ENCODE results near the gene AMZ1.

Gene AMZ1, protein sequence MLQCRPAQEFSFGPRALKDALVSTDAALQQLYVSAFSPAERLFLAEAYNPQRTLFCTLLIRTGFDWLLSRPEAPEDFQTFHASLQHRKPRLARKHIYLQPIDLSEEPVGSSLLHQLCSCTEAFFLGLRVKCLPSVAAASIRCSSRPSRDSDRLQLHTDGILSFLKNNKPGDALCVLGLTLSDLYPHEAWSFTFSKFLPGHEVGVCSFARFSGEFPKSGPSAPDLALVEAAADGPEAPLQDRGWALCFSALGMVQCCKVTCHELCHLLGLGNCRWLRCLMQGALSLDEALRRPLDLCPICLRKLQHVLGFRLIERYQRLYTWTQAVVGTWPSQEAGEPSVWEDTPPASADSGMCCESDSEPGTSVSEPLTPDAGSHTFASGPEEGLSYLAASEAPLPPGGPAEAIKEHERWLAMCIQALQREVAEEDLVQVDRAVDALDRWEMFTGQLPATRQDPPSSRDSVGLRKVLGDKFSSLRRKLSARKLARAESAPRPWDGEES

DNA sequence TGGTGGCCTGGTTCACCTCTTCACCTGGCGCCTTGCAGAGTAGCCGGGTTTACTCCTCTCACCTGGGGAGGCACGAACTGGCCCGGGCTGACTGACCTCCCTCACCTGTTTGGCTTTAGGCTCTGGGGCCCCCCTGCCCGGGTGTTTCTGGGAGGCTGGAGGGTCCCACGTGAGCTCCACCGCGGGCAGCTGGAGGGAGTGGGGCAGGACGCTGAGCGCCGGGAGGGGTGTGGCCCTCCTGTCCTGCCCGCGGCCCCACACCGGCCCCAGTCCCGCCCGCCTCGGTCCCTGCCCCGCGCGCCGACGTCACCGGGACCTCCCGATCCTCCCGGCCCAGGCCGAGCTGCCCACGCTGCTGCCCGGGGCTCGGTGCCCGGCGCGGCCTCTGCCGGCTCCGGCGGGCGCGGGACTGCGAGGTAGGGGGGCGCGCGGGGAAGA, at the start of gene AMZ1:
TSS of gene AMZ1 (plus strand) at position 322 of the 438 bp plus-strand sequence. CDS start 12,250 bp downstream, outside the sequence.
- DNase-seq: no peak

DNA sequence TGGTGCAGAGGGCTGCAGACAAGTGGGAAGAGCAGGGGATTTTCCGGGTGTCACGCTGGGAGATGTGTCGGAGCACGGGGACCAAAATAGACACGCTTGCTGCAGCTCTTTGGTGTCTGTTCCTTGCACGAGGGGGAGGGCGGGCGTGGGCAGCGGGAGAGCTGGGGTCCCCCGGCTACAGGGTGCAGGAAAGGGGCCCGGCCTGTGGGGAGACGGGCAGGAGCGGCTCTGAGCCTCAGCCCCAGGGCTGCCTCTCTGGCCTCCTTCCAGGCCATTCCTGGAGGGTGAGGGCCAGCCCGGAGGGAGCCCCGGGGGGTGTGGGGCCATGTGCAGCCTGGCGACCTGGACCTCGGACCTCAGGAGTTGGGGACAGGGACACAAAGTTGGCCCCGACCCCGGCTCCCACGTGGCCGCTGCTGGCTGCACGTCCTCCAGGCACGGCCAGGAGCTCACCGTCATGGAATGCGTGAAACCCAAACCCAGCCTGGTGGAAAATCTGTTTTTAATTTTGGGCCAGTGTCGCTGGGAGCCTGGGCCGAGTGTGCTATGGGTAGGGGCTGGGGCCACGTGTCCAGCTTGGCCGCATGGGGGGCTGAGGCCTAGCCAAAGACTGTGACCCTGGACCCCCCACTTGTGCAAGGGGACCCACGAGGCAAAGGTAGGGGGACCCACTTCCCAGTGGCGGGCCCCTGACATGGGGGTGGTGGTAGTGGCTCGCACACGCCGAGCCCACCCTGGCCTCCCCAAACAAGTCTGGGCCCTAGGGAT, 49.6 kb upstream of the AMZ1 start:
- DNase-seq: no peak

DNA sequence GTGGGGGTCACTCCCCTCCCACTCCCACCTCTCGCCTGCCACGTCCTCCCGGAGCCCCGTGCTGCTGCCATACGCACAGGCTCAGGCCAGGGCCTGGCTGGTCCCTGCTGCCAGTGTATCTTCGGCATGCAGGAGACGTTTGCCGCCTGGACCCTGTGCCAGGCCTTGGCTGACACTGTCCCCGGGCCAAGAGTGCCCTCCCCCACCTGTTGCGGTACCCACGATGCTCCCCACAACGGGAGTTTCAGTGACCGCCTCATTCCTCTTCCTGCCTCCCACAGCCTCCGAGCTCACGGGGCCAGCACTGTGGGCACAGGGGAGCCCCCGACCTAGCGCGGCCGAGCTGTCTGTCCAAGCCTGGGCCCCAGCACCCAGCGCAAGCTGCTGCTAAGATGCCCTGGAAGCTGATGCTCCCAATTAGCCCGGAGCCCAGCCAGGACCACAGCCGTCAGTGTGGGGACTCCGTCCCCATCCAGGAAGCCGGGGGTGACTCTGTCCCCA, 48.8 kb upstream of the AMZ1 start:
- DNase-seq: no peak

DNA sequence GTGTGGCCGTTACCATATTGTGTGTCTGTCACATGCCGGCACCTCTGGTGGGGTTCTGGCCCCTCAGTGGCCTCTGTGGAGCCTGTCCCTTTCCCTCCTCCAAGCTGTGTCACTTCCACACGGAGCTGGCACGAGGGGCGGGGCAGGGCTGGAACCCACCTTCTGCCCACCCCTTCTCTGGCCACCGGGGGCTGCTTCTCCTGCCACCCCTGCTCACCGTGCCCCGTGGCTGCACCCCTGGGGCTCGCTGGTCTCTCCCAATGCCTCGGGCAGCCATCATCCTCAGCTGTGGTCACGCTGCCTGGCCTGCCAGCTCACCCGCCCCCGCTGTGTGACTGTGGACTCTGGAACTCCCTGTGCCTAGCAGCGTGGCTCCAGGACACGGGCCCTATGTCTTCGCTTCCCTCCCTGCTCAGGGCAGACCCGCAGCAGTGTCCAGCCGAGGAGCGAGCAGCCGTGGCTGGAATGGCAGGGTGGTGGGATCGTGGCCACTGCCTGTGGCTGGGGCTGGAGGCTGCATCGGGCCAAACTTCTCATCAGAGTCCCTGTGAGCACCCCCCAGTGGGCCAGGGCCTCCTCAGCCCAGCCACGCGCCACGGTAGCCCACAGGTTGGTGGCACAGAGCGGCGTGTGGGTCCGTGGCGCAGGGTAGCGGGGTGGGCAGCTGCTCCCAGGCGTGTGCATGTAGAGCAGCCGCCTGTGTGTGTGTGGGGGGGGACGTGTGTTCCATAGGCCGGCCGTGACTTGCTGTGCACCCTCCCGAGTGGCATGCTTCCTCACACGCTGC, 48.1 kb upstream of the AMZ1 start:
- no peak for DNase-seq

DNA sequence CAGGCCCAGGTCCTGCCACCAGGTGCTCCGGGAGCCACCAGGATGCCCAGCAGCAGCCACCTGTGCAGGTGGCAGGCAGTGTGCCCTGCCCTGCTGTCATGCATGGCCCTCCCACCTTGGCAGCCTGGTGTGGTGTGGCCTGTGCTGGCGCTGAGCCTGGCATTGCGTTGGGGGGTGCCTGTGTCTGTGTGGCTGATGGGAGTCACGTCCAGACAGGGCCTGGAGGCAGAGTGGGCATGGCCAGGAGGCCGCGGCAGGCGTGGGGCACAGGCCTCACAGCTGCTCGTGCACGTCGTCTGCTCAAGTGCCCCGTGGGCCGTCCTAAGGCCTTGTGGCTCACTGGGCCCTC, 47.5 kb upstream of the AMZ1 start:
- DNase-seq: no peak

DNA sequence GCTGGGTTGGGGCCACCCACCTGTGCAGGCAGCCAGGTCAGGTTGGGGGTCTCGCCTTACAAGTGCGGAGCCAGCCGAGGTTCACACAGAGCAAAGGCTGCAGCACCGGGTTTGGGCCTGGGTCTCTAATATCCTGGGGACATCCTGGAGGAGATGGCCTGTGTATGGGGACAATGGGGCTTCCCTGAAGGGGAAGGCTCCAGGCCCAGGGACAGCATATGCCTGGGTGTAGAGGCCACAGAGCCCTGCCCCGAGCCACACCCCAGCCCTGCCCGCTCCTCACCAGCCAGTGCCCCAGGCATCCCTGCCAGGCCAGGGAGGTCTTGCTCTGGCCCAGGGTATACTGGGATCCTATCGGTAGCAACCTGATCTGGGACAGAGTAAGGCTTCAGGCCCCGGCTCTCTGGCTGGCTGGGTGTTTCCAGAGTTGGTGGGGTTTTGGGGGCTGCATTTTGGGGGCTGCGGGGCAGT, 47.1 kb upstream of the AMZ1 start:
- DNase-seq: no peak

DNA sequence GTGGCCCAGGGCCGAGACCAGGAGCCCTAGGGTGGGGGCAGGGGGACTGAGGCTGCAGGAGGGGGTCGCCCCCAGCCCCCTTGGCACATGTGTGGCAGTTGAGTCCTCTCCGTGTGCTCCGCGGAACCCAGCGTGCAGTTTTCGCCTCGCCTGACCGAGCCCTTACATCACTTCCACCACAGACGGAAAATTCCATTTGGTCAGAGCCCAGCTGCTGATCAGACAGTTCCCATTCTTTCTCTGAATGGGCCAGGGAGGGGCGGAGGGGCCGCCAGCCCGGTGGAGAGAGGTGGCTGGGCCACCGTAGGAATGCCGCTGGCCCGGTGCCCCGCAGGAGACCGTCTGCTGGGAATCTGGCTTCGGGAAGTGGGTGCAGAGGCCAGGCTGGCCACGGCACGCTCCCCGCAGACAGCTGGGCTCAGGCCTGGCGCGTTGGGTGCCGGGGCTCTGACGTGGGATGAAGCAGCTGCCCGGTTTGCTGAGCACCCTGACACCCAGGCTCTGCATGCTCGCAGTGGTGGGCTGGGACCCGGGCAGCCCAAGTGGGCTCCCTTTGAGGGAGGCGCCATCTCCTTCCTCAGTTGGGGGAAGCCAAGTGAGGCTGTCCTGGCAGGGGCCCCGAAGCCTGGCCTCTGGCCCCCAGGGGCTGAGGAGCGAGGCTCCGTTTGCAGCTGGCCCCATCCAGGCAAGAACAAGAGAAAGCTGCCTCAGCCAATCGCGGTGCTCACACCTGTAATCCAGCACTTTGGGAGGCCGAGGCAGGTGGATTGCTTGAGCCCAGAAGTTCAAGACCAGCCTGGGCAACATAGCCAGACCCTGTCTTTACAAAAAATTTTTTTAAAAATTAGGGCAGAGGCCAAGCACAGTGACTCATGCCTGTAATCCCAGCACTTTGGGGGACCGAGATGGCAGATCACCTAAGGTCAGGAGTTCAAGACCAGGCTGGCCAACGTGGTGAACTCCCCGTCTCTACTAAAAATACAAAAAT, 46.3 kb upstream of the AMZ1 start:
- DNase-seq: no peak

DNA sequence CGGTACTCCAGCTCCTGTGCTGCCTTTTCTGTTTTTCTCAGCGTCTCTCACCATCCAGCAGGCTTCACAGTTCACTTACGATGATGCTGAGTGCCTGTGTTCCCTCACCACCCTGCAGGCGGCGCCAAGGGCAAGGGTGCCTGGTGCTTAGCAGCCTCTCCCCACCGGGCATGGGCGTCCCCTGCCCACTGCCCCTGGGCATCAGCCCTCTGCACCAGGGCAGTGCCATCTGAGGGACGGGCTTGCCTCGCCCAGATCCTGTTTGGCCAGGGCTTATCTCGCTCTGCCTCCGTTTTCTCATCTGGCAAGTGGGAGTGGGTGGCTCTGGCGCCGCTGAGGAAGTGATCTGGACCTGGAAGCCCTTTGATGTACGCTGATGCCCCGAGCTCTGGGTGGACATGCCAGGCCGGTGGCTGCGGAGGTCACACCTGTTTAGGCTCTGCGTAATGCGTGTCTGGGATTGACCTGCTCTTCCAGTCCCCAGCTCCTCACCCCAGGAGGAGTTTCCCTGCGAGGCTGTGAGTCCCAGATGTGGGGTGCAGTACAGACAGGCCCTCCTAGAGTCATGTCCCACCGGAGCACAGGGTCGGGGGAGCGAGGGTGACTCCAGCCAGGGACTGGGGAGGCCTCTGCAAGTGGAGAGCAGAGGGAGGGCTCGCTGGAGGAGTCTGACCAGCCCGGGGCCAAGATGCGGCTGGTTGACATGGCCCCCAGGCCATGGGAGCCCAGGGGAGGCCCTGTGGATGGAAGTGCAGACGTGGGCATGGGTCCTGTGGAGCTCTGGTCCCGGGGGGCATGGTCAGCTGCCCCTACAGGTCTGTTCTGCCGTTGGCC, 44.4 kb upstream of the AMZ1 start:
- no peak for DNase-seq

DNA sequence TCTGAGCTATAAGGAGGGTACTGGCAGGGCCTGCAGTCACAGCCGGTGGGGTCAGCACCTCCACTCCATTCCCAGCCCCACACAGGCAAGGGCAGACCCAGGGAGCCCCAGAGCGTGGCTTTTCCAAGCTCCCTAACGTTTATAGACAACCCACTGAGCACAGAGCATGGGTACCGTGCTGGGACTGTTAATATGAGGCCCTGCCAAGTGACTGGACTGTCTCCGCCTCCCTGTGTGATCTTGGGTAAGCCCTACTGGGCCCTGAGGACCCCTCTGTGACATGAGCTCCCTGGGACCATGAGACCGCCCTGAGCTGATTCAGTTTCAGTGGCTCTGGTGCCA, 43.8 kb upstream of the AMZ1 start:
- DNase-seq: no peak

DNA sequence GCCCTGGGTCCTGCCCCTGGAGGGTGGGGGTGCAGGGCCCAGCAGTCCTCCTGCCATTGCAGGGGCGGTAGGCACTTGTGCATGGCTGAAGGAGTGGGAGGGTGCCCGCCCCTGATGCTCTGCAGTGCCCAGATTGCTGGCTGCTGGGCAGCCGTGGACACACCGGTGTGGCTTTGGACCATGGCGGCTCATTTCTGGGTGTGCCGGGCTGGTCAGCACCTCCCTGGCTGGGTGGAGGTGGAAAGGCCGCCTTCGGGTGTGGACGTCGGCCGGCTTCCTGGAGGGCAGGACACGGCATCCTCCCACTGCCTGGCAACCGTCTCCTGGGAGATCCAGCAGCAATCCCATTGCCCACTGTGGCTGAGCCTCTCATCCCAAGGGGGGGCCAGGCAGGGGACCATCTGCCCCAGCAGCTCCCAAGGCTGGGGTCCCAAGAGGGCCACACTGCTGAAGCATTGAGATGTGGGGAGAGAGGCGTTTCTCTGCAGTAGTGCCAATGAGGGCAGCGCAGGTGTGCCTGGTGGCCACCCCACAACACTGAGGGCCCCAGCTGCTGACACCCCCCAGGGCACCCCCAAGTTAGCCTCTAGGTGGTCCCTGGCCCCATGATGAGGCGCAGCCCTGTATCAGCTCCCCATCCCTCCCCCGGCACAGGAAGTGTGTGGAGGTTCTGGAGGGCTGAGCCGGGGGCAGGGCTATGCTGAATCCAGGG, 43.3 kb upstream of the AMZ1 start:
- no peak for DNase-seq

DNA sequence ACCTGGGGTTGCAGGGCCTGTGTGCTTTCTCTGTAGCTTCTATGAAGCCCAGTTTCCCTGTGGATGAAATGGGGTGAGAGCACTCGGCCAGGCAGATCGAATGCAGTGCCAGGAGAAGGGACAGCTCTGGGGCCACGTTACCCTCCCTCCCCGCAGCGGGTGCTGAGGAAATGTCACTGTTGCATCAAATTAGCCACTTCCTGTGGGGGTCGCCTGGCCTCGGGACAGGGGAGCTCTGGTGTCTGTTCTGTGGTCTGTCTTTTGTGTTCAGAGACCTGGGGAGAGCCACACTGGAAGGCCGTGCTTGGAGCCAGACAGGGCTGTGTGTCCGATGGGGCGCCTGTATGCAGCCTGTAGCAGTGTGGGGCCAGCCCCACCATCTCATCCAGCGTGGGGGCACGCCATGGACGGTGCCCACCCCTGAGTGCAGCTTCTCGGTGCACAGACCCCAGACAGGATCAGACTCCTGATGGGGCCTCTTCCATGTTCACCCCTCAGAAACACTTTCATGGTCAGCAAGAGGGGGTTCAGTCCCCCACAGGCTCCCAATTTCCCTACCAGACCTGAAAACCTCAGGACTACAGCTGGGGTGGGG, 42.6 kb upstream of the AMZ1 start:
- no peak for DNase-seq

DNA sequence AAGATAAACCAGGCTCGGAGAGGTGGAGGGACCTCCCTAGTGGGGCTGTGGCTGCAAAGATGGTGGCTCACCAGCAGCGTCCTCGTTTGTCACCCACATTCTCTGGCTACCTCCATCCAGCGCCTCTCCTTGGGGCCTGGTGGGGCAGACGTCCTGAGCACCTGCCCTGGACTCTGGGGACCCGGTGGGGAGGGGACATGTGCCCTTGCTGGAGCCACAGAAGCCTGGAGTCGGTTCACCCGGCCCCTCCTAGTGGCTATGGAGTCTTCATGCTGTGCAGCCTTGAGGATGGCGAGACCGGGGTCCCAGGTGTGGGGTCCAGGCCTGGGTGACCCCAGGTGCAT, 41.7 kb upstream of the AMZ1 start:
- no peak for DNase-seq

DNA sequence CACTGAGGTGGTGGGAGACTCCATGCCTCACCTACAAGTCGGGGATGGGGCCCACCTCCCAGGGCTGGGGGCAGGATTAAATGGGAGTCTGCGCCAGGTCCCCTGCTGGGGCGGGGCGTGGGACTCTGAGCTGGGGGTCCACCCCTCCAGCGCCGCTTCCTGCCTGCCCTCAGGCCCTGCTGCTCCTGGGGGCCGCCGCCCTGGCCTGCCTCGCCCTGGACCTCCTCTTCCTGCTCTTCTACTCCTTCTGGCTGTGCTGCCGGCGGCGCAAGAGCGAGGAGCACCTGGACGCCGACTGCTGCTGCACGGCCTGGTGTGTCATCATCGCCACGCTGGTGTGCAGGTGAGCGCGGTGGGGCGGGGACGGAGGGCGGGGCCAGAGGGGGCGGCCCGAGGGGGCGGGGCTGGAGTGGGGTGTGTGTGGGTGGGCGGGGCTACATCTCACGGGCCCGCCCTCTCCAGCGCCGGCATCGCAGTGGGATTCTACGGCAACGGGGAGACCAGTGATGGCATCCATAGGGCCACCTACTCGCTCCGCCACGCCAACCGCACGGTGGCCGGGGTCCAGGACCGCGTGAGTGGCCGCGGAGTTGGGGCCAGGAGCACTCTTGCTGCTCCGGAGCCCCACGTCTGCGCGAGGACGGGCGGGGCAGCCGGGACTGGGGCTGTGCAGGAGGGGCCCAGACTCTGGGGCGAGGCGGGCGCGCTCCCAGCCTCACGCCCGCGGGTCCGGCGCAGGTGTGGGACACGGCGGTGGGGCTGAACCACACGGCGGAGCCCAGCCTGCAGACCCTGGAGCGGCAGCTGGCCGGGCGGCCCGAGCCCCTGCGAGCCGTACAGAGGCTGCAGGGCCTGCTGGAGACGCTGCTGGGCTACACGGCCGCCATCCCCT, 41.1 kb upstream of the AMZ1 start:
- DNase-seq: no peak

DNA sequence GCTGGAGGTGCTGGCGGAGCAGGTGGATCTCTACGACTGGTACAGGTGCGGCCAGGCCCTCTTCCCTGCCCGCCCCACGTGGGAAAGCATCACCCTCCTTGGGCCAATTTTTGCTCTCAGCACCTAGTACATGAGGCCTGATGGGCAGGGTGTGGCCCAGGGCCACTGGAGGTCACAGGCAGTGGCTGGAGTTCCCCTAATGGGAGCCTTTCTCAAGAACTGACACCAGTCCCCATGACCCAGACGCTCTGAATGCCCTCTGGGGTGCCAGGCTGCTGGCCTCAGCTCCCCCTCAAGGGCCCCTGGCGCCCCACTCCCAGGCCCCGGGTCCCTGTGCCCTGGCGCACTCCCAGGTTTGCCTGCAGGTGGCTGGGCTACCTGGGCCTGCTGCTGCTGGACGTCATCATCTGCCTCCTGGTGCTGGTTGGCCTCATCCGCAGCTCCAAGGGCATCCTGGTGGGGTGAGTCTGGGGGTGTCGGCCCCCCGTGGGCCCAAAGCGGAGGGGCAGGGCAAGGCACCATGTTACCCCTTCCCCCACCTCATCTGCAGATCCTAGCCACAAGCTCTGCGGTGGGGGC, 40.3 kb upstream of the AMZ1 start:
- DNase-seq: no peak

DNA sequence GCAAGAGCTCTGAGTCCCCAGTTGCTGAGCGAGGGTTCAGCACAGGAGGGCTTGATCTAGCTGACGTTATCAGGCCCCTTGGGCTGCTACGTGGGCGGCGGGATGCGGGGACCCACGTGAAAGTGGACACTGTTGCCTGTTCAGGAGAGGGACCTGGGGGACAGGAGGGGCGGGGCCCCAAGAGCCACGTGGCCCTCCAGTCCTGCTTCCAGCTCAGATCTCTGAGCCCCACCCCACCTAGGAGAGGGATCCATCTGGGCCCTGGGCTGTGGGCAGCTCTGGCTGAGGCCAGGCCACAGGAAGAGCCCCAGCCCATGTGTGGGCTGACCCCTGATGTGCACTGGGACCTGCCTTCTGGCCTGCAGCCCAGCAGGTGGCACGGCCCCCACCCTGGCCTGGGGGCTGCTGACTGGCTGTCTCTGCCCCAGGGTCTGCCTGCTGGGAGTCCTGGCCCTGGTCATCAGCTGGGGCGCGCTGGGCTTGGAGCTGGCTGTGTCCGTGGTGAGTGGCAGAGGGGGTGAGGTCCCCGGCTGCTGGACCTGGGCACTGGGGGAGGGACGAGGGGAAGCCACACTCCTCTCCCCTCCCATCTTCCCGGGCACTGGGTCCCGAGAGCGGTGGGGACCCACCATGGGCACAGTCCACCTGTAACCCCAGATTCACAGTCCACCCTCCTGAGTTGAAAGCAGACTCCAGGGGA, 38.7 kb upstream of the AMZ1 start:
- DNase-seq: no peak

DNA sequence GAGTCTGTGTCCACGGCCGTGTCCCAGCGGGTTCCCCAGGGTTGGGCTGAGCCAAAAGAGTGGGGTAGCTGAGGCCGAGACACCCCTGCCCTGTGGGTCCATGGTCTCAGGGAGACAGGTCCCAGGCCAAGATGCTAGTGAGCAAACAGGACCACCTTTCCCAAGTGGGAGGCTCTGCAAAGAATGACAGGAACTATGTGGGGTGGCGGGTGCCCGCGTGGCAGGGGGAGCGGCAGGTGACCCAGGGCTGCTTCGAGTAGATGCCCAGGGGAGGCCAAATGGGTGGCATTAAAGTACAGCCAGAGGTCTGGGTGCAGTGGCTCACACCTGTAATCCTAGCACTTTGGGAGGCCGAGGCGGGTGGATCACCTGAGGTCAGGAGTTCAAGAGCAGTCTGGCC, 38.0 kb upstream of the AMZ1 start:
- DNase-seq: no peak

DNA sequence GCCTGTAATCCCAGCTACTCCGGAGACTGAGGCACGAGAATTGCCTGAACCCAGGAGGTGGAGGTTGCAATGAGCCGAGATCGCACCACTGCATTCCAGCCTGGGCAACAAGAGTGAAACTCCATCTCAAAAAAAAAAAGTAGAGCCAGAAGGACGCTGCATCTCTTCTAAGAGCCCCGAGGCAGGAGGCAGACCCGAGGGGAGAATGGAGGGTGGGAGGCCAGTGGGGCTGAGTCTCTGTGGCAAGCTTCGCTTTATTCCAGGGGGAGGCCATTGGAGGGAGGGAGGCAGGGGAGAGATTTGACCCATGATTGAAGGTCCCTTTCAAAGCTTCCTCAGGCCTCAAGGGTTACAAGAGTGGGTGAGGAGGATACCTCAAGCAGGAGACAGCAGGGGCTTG, 37.6 kb upstream of the AMZ1 start:
- DNase-seq: no peak

DNA sequence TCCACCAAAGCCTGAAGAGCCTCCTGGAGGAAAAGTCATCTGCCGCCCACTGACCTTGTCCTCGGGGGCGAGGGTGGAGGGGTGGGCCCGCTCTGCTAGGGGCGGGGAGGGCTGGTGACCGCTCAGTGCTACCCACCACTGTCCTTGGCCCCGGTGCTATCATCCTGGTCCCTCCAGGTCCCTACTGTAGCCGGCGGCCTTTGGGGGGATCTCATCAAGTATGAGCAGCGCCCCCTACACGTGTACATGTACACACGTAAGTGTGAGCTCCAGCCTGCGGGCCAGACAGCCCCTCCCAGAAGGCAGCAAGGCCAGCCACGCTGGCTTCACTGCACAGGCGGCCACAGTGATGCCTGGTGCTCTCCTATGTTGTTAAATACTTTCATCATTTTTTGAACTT, 36.7 kb upstream of the AMZ1 start:
- no peak for DNase-seq
